AG09309 (cell line): ENCODE measurements around the gene DBNL.

Source experiments
- DNase-seq: peaks from one replicate; pipeline ENCODE4 v3.0.0-alpha.2; 2010; ENCODE audit warnings: low read depth
- H3K4me3 ChIP-seq: 2 replicates; pipeline ENCODE4 v1.5.1; 2011; ENCODE audit warnings: mild to moderate bottlenecking, low read depth, low read length, moderate library complexity; ENCODE audit not compliant: control insufficient read depth
- TF ChIP-seq, protein P1 (sequence below): IDR thresholded peaks from 2 replicates; pipeline ENCODE4 v1.5.1; 2011; ENCODE audit warnings: mild to moderate bottlenecking, low read depth, low read length, inconsistent platforms; ENCODE audit not compliant: insufficient read depth, control insufficient read depth; ENCODE audit errors: missing control alignments

The DBNL gene

DNA sequence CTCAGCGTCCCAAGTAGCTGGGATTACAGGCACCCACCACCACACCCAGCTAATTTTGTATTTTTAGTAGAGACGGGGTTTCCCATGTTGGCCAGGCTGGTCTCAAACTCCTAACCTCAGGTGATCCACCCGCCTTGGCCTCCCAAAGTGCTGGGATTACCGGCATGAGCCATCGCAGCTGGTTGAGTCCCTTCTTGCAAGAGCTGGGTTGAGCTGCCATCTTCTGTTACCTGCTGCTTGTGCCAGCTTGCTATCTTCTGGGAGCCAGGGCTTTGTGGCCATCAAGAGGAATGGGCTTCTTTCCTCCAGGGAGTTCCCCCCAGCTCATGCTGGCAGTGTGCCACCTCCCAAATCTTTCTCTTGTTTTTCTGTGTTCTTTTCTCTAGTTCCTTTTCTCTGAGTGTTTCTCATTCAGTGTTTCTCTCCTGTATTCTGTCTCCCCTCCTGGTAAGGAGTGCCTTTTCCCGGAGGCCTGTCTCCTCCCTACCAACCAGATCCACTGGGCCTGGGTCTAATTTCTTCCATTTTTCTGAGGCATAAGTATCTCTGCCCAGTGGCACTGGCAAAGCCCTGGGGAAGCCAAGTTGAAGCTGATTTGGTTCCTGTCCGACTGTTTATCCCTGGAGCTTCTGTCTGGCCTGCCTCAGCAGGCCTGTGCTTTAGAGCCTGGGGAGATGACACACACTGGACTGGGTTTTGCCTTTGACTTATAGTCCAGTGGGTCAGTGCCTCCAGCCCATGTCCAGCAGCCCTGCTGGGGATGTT lies 3.7 kb downstream of the DBNL start:
- no peak for DNase-seq
- TF ChIP-seq, protein P1, sequence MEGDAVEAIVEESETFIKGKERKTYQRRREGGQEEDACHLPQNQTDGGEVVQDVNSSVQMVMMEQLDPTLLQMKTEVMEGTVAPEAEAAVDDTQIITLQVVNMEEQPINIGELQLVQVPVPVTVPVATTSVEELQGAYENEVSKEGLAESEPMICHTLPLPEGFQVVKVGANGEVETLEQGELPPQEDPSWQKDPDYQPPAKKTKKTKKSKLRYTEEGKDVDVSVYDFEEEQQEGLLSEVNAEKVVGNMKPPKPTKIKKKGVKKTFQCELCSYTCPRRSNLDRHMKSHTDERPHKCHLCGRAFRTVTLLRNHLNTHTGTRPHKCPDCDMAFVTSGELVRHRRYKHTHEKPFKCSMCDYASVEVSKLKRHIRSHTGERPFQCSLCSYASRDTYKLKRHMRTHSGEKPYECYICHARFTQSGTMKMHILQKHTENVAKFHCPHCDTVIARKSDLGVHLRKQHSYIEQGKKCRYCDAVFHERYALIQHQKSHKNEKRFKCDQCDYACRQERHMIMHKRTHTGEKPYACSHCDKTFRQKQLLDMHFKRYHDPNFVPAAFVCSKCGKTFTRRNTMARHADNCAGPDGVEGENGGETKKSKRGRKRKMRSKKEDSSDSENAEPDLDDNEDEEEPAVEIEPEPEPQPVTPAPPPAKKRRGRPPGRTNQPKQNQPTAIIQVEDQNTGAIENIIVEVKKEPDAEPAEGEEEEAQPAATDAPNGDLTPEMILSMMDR = no peak
- H3K4me3 ChIP-seq = no peak overlapping the region

DNA sequence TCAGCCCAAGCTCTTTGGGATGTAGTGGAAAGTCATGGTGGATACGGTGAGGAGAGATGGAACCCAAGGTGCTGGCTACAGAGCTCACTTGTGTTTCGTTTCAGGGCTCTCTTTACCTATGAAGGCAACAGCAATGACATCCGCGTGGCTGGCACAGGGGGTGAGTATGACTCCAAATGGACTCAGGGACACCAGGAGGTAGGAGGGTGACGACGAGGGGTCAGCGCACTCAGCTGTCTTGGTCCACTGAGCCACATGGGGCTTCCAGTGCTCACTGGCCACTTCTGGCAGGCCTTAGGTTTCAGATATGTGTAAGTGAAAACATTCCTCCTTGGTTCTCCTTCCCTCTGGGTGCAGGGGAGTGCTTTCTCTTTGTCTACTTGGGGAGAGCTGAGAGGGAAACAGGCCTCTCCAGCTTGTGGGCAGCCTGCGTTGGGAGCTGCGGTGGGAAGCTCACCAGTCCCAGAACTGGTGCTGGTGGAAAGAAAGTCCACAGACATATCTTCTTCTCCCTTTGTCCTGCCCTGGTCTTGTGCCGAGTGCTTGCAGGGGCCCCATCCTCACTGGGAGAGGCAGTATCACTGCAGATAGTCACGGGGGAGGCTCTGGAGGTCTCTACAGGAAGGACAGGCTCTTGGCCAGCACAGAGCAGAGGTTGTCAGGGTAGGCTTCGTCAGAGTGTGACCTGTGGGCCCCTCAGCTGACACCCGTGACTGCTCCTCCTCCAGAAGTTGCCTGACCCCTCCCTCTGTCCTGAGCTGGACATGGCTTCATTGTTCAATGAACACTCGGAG lies 5.8 kb downstream of the DBNL start:
- no peak overlapping the region for H3K4me3 ChIP-seq
- no peak for DNase-seq
- TF ChIP-seq, protein P1 = no peak

DNA sequence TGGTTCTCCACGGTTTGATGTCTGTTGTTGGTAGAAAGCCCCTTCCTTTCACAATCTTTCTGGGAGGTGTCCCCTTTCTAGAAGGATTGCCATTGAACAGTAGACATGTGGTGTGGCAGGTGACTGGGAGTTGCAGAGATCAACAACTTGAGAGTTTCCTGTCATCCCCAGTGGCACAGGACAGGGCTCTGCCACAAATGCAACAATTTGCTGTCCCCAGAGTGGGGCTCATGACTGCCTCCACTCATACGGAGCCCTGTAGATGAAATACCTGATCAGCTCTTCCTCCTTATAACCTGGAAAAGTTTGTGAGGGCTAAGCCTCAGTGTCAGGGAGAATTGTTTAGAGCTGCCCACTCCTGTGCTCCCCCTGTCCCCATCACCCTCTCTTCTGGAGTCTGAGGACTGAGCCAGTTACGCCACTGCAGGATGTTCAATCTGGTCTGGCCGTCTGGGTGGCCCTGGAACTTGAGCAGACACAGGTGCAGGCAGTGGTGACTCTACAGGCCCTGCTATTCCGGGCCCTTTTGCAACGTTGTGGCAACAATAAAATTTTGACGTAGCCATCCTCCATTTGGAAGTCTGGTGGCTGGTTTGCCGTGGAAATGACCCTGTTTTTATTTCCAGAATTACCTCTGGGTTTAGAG lies 6.5 kb downstream of the DBNL start:
- H3K4me3 ChIP-seq = no peak overlapping the region
- DNase-seq = no peak
- TF ChIP-seq, protein P1 = no peak

DNA sequence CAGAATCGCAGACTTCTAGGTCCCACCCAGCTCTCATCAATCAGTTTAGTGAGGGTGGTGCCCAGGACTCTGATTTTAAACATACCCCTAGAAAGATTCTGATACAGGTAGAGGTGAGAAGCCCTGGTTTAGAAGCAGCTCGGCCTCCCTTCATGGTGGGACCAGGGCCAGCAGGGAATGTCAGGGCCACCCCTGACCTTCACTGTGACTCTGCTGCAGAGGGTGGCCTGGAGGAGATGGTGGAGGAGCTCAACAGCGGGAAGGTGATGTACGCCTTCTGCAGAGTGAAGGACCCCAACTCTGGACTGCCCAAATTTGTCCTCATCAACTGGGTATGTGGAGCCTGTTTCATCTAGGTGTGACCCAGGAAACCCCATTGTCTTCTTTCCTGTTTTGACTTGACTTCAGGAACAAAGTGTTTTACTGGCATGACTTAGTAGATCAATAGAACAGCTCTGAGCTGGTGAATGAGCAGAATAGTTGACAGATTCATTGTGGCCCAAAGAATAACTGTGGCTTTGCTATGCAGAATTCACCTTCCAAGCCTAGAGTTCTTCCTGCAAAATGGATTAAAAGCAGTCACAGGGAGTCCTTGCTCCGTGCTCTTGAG lies 7.2 kb downstream of the DBNL start:
- H3K4me3 ChIP-seq = no peak overlapping the region
- TF ChIP-seq, protein P1 = no peak
- no peak for DNase-seq

DNA sequence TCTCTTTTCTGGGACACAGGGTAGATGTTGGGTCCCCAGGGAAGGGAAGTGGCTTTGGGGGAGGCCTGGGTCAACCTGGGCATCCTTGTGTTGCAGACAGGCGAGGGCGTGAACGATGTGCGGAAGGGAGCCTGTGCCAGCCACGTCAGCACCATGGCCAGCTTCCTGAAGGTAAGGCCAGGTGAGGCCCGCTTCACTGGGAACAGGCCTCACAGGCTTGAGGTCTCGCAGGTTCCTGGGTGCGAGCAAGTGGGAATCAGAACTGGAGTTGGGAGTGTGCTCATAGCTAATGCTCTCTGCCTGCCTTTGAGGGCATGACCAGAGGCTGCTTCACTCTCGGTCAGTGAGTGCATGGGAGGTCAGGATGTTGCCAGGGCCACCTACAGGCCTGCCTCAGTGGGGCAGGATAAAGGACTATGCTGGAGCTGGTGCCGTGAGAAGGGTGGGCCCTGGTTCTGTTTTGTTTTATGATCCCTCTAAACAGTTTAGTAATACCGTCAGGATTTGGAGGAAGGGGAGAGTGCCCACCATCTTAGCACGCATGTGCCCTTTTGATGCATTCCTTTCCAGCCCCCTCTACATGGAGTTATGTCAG lies 8.4 kb downstream of the DBNL start:
- H3K4me3 ChIP-seq = no peak overlapping the region
- DNase-seq = no peak
- TF ChIP-seq, protein P1 = no peak

DNA sequence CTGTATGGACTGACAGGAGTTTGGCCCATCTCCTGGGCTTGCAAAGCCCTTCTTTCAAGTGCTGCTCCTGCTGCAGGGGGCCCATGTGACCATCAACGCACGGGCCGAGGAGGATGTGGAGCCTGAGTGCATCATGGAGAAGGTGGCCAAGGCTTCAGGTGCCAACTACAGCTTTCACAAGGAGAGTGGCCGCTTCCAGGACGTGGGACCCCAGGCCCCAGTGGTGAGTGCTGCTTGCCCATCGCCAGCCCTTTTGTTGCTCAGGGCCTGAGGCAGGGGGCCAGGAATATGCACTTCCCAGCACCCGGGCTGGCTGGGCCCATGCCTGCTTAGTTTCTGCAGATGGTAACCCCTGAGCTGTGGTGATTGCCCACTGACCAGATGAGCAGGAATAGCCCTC lies 12.2 kb downstream of the DBNL start:
- TF ChIP-seq, protein P1 = no peak
- no peak for DNase-seq
- no peak overlapping the region for H3K4me3 ChIP-seq
